ENCODE measurements around the gene STXBP1. TPM values are rescaled to one million over a fixed set of nuclear protein-coding genes. Genes with fewer than 3 reads are reported as not detected.
A peak's percentile ranks its signal among the peaks of the same experiment; 100 is the strongest.

STXBP1 gene
- total RNA-seq, 2 donors from 2014 or later: 32.2 to 47.6 TPM

DNA sequence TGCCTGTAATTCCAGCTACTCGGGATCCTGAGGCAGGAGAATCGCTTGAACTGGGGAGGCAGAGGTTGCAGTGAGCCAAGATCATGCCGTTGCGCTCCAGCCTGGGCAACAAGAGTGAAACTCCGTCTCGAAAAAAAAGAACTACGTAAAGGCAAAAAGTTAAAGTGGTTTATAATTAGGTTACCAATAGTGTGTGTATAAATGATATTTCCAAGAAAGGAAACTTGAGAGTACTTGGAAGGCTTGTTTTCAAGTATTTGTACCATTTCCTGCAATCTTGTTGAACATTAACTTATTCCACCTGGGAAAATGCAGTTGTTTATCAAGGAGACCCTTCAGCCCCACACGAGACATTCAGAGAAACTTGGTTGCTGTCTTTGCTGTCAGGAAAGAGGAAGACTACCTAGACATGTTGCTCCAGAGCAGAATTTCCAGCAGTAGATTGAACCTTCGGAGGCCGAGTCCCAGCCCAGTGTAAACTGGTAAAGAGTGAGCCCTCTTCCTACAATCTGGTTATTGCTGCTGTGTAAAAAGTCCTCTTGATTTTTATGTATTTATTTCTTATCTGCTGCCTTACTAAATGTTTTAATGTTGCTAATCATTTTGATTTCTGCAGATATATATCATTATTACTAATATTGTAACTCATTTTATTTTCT, 30.1 kb downstream of the STXBP1 start:
- TF ChIP-seq CTCF (IDR thresholded peaks at IDR 0.05) (no peak), POLR2A (IDR thresholded peaks at IDR 0.05) (no peak), POLR2AphosphoS5 (IDR thresholded peaks at IDR 0.05) (no peak)
- Histone ChIP-seq H3K27me3 (replicated peaks; ENCODE audit: insufficient read depth) (no peaks in the 10 kb centered on the region), H3K27ac (peak overlapping the region in 1 of 2 donors; percentile 27), H3K4me1 (replicated peaks) (no peaks in the 10 kb centered on the region), H3K36me3 (no peaks in the 10 kb centered on the region), H3K9me3 (no peaks in the 10 kb centered on the region), H3K4me3 (no peak overlapping the region)
- intact Hi-C loops (cut with DNase I): no loop called here
- 29% methylated on average over 10 of the region's 10 CpGs for WGBS
- no peak for DNase-seq (ENCODE audit: low spot score)

- DNase-seq (ENCODE audit: low spot score): no peak
- 91% methylated on average over 8 of the region's 8 CpGs for WGBS
Observed at GRCh38 chr9:127644146-127644827, 32.2 kb downstream of the STXBP1 start.

GRCh38 chr9:127644943-127645342, 32.9 kb downstream of the STXBP1 start:
- no peak overlapping the region for H3K27ac ChIP-seq
- H3K9me3 ChIP-seq: no peaks in the 10 kb centered on the region
- intact Hi-C loops (cut with DNase I): no loop called here
- TF ChIP-seq CTCF (IDR thresholded peaks at IDR 0.05) (no peak), POLR2AphosphoS5 (IDR thresholded peaks at IDR 0.05) (no peak), POLR2A (IDR thresholded peaks at IDR 0.05) (no peak)
- H3K36me3 ChIP-seq: no peaks in the 10 kb centered on the region
- no peak overlapping the region for H3K4me3 ChIP-seq
- 54% methylated on average over 4 of the region's 4 CpGs for whole genome bisulfite sequencing
- no peak for DNase-seq (ENCODE audit: low spot score)
- no peaks in the 10 kb centered on the region for H3K27me3 ChIP-seq (replicated peaks; ENCODE audit: insufficient read depth)
- no peaks in the 10 kb centered on the region for H3K4me1 ChIP-seq (replicated peaks)

More at GRCh38 chr9:127644146-127644827, 32.2 kb downstream of the STXBP1 start:
- no peak for TF ChIP-seq CTCF (IDR thresholded peaks at IDR 0.05)
- TF ChIP-seq POLR2AphosphoS5 (IDR thresholded peaks at IDR 0.05): no peak
- TF ChIP-seq POLR2A (IDR thresholded peaks at IDR 0.05): no peak
- H3K9me3 ChIP-seq: no peaks in the 10 kb centered on the region
- no peaks in the 10 kb centered on the region for H3K27me3 ChIP-seq (replicated peaks; ENCODE audit: insufficient read depth)
- no peaks in the 10 kb centered on the region for H3K36me3 ChIP-seq
- H3K4me1 ChIP-seq (replicated peaks): no peaks in the 10 kb centered on the region
- intact Hi-C loops (cut with DNase I): no loop called here
- H3K4me3 ChIP-seq: no peak overlapping the region
- H3K27ac ChIP-seq: no peak overlapping the region

- WGBS: 75% methylated on average over 3 of the region's 3 CpGs
- H3K27ac ChIP-seq: no peak overlapping the region
- no peaks in the 10 kb centered on the region for H3K4me1 ChIP-seq (replicated peaks)
- no peak overlapping the region for H3K4me3 ChIP-seq
- DNase-seq (ENCODE audit: low spot score): no peak
- TF ChIP-seq POLR2AphosphoS5 (IDR thresholded peaks at IDR 0.05) (no peak), CTCF (IDR thresholded peaks at IDR 0.05) (no peak), POLR2A (IDR thresholded peaks at IDR 0.05) (no peak)
- no peaks in the 10 kb centered on the region for H3K36me3 ChIP-seq
- no peaks in the 10 kb centered on the region for H3K27me3 ChIP-seq (replicated peaks; ENCODE audit: insufficient read depth)
- intact Hi-C loops (cut with DNase I): no loop called here
- no peaks in the 10 kb centered on the region for H3K9me3 ChIP-seq
Observed at GRCh38 chr9:127647451-127647850, 35.4 kb downstream of the STXBP1 start.

GRCh38 chr9:127650518-127650917, 38.4 kb downstream of the STXBP1 start:
- Histone ChIP-seq H3K27ac (no peak overlapping the region), H3K27me3 (replicated peaks; ENCODE audit: insufficient read depth) (no peaks in the 10 kb centered on the region), H3K4me1 (replicated peaks) (no peaks in the 10 kb centered on the region), H3K9me3 (no peaks in the 10 kb centered on the region), H3K4me3 (no peak overlapping the region), H3K36me3 (no peaks in the 10 kb centered on the region)
- no peak for DNase-seq (ENCODE audit: low spot score)
- WGBS: 85% methylated on average over 3 of the region's 3 CpGs
- TF ChIP-seq POLR2AphosphoS5 (IDR thresholded peaks at IDR 0.05) (no peak), POLR2A (IDR thresholded peaks at IDR 0.05) (no peak), CTCF (IDR thresholded peaks at IDR 0.05) (no peak)
- intact Hi-C loops (cut with DNase I): no loop called here
